Activated T-cell treated with anti-CD3 and anti-CD28 coated beads for 48 hours (primary cell): ENCODE measurements around the gene PSMA3.
A peak's percentile ranks its signal among the peaks of the same experiment; 100 is the strongest.
"Not testable (repeated sequence)": the region's sequence is repeated elsewhere in the genome, so short reads cannot be mapped to it uniquely, and the experiment has no call there.

Experiments
- DNase-seq: peaks from one replicate; pipeline ENCODE4 v3.0.0-alpha.2; 2020; ENCODE audit warnings: low read depth

The PSMA3 gene

GRCh38 chr14:58244556-58245387, at the start of gene PSMA3:
Gene PSMA3 (plus strand): TSS chr14:58244843. CDS start chr14:58244921, 78 bp downstream.
- peak; percentile 96 for DNase-seq

DNA sequence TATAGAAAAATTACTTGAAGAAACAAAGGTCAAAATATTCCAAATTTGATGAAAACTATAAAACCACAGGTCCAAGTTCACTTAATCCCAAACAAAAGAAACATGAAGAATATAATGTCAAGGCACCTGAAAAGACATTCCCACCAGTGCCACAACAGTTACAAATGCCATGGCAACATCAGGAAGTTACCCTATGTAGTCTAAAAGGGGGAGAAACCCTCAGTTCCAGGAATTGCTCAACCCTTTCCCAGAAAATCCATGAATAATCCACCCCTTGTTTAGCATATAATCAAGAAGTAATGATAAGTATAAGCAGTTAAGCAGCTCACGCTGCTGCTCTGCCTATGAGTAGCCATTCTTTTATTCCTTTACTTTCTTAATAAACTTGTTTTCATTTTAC, 48.4 kb upstream of the PSMA3 start:
- no peak for DNase-seq

- no peak for DNase-seq
Observed at GRCh38 chr14:58198086-58198485, 46.6 kb upstream of the PSMA3 start.

DNA sequence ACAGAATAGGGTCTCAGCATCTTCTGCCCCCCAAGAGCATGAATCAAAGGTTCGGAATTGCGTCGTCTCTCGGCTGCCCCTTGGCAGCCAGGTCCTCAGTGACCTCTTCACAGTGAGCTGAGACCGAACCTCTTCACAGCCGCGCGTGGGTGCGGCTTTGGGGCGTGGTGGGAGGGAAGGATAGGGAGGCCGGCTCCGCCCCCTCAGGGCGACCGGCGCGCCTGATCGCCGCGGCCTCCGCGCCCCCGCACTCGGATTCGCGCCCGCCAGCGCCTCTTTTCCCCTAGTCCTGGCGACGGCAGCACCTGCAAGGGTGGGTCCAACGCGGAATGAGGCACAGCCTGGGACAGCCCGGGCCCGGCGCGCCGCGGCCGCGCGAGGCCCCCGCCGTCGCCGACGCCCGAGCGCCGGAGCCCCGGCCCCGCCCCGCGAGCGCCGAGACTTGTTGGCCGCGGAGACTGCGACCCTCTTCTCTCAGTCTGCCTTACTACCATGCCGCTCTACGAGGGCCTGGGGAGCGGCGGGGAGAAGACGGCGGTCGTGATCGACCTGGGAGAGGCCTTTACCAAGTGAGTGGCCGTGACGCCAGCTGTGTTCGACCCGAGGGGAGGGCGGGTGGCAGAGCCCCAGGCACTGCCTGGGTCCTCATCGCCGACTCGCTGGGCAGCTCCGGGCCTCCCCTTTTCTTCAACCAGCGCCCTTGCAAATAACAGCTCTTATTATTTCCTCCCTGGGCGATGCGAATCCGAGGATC, 44.7 kb upstream of the PSMA3 start, which contains the start of gene ACTR10:
ACTR10 (plus strand) TSS at position 424 of the 754 bp plus-strand sequence; CDS start at position 493, 69 bp downstream.
- DNase-seq, result peak; percentile 91

GRCh38 chr14:58200480-58200841, 44.2 kb upstream of the PSMA3 start:
- no peak for DNase-seq

DNA sequence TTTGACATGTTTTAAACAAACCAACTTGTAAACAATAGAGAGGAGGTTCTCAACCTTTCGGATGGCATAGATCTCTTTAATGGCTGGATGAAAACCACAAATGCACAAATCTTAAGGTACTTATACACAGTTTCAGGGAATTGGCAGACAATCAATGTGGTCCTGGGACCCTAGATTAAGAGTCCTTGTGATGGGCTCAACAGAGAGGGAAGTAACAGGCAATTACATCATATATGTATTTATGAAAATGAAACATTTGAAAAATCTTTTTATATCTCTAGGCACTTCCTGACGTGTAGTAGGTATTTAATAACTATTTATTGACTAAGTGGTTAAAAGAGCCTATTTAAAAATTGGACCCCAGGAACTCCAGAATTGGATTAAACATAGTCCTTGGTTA, 43.8 kb upstream of the PSMA3 start:
- DNase-seq, result no peak

GRCh38 chr14:58213176-58213575, 31.5 kb upstream of the PSMA3 start:
- DNase-seq, result no peak

- no peak for DNase-seq
Observed at GRCh38 chr14:58215191-58215914, 29.3 kb upstream of the PSMA3 start.

- no peak for DNase-seq
Observed at GRCh38 chr14:58216544-58216943, 28.1 kb upstream of the PSMA3 start.

DNA sequence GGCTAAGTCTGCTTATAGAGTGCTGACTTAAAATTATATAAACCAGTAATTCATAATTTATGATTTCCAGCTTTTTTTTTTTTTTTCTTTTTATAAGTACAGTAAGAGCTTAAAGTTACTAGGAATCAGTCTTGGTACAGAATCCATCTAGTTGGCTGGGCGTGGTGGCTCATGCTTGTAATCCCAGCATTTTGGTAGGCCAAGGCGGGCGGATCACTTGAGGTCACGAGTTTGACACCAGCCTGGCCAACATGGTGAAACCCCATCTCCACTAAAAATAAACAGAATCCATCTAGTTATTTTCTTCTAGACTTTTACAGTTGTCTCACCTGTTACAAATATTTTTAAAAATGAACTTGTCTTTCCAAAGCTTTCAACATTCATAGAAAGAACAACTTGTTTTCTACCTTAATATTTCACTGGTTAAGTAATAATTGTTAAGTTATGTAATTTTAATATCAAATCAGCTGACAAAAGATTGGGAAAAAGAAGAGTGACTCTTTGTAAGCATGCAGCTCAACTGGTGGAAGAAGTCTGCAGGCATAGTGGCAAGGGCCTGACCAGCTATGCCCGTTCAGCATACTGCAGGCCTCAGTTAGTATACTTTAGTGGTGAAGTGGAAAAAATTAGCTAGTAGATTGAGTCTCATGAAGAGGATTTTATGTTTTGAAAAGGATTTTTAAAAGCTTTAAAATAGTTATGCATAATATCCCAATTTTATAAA, 17.4 kb upstream of the PSMA3 start:
- no peak for DNase-seq

GRCh38 chr14:58238252-58239243, 6.1 kb upstream of the PSMA3 start:
- DNase-seq, result peak; percentile 15

- peak; percentile 71 for DNase-seq
Observed at GRCh38 chr14:58239244-58240195, 5.1 kb upstream of the PSMA3 start.

DNA sequence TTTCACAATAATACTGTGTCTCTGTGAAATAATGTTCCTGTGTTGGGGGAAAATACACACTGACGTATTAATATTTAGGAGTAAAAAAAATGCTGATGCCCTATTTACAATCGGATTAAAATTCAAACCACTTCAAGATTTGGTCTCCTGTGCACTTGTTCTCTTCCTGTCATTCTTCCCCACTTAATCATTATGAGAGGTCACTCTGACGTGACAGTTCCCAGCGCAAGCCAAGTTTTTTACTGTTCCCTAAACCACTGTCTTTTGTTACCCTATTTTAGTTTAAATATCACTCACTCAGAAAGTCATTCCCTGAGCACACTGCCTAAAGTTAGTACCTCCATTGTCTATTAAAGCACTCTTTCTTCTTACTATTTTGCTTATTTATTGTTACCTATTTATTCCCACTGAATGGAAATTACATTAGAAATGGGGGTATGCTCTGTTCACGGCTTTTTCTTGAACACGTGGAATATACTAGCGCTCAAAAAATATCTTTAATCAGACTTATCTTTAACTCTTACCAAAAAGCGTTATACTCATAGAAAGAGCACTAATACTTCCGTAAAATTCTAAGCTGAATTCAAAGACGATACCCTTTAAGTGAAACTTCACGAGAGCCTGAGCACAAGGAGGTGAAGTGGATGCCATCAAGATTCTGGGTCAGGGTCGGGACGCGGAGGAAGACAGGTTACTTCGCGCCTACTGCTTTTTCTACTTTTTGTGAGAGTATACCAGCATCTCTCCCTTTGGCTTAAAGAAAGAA, 670 bp upstream of the PSMA3 start:
- no peak for DNase-seq

- no peak for DNase-seq
Observed at GRCh38 chr14:58245562-58245961, 919 bp downstream of the PSMA3 start.

DNA sequence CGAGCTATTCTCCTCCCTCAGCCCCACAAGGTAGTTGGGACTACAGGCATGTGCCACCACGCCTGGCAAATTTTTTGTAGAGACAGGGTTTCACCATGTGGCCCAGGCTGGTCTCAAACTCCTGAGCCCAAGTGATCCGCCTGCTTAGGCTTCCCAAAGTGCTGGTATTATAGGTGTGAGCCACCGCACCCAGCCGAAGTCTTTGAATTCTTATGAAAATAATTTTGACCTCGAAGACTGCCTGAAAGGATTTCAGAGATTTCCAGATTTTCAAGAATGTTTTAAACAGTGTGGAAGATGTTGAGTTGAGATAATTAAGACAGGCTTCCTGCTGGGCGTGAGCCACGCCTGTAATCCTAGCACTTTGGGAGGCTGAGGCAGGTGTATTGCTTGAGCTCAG, 5.0 kb downstream of the PSMA3 start:
- no peak for DNase-seq

DNA sequence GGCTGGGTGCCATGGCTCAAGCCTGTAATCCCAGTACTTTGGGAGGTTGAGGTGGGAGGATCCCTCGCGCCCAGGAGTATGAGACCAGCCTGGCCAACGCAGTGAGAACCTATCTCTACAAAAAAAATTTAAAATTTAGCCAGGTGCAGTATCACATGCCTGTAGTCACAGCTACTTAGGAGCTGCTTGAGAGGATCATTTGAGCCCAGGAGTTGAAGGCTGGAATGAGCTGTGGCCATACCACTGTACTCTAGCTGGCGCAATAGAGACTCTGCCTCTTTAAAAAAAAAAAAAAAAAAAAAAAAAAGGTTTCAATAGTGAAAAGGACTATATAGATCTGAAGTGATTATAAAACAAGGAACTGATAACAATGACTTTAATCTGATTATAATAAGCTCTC, 13.5 kb downstream of the PSMA3 start:
- DNase-seq, result no peak

DNA sequence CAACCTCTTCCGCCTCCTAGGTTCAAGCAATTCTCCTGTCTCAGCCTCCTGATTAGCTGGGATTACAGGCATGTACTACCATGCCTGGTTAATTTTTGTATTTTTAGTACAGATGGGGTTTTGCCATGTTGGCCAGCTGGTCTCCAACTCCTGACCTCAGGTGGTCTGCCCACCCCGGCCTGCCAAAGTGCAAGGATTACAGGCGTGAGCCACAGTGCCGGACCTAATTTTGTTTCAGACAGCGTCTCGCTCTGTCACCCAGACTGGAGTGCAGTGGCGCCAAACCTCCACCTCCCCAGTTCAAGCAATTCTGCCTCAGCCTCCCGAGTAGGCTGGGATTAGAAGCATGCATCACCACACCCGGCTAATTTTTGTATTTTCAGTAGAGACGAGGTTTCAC, 17.4 kb downstream of the PSMA3 start:
- not testable (repeated sequence) for DNase-seq

DNA sequence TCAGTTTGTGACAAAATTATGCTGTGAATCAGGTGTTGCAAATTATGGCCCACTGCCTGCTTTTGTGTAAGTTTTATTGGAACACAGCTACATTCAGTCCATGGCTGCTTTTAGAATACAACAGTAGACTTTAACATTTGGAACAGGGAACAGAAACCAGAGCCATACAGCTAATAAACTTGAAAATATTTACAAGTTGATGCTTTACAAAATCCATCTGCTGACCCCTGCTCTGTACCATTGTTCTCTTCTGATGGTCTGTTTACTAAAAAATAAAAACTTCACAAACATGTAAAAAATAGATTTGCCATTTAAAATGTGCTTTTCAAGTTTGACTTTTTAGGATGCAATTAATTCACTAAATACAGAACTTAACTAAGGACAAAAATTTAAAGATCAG, 20.8 kb downstream of the PSMA3 start:
- no peak for DNase-seq

GRCh38 chr14:58270628-58271027, 26.0 kb downstream of the PSMA3 start:
- DNase-seq, result no peak
